Left ventricle myocardium inferior (tissue), 1 donor: ENCODE measurements around the gene MAST4. TPM values are rescaled to one million over a fixed set of nuclear protein-coding genes. Genes with fewer than 3 reads are reported as not detected.

ENCODE experiments used
- DNase-seq: peaks from one replicate; pipeline ENCODE4 v3.0.0-alpha.2; 2020
- H3K27ac ChIP-seq: fragments of 200-600 bp; replicated peaks from 2 replicates; pipeline ENCODE4 v1.8.0; 2021
- H3K27me3 ChIP-seq: fragments of 200-600 bp; 2 replicates; pipeline ENCODE4 v1.8.0; 2021; ENCODE audit warnings: low read depth
- H3K36me3 ChIP-seq: fragments of 200-600 bp; 2 replicates; pipeline ENCODE4 v1.8.0; 2021
- H3K4me1 ChIP-seq: fragments of 200-600 bp; 2 replicates; pipeline ENCODE4 v1.8.0; 2021
- H3K4me3 ChIP-seq: fragments of 200-600 bp; 2 replicates; pipeline ENCODE4 v1.8.0; 2021; ENCODE audit warnings: mild to moderate bottlenecking, moderate library complexity
- H3K9me3 ChIP-seq: fragments of 200-600 bp; replicated peaks from 2 replicates; pipeline ENCODE4 v1.8.0; 2021
- intact Hi-C: fragments of 100-400 bp; cut with micrococcal nuclease; formaldehyde crosslinking; loops from one replicate; pipeline ENCODE4 v1.11.0; 2022
- total RNA-seq: library from RNA; stranded (reverse); fragmentation: NEBNext Ultra II Directional; extraction: Animal tissue kit (Norgen Biotek cat#: 25700); gene quantifications from one replicate; pipeline ENCODE4 v1.2.1, GENCODE V29; 2021
- TF ChIP-seq, protein P1 (sequence below): fragments of 200-600 bp; IDR thresholded peaks from 2 replicates; pipeline ENCODE4 v1.8.0; 2021; ENCODE audit warnings: antibody characterized with exemption, mild to moderate bottlenecking, borderline replicate concordance
- donor health status: DM: no; HTN: yes; CAD: no; lungs with severe emphysema.

The MAST4 gene
- total RNA-seq, 1 donor from 2014 or later, result 55.7 TPM

DNA sequence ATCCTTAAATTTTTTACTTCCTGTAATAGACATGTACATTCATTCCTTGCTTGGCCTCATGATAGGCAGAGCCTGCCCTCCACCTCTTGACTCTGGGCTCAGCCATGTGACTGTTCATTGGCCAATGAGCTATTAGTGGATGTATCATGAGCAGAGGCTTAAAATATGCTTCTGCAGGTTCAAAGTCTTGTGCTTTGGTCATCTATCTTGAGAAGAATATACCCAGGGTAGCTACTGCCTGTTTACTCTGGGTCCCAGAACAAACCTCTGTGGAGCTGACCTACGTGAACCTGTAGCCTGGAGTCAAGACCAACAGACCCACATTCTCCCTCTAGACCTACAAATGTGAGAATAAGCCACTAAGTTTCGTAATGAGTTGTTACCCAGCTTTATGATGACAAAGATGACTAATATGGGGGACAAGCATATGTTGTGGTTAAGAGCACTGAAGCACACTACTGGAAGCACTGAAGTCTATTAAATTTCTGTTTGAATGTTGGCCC is 244.4 kb downstream of the MAST4 start:
- Histone ChIP-seq H3K4me3 (no peak overlapping the region), H3K27ac (no peak overlapping the region), H3K27me3 (no peaks in the 10 kb centered on the region), H3K9me3 (no peaks in the 10 kb centered on the region), H3K4me1 (peaks cover 50% of the 10 kb centered on the region), H3K36me3 (no peaks in the 10 kb centered on the region)
- TF ChIP-seq, protein P1, sequence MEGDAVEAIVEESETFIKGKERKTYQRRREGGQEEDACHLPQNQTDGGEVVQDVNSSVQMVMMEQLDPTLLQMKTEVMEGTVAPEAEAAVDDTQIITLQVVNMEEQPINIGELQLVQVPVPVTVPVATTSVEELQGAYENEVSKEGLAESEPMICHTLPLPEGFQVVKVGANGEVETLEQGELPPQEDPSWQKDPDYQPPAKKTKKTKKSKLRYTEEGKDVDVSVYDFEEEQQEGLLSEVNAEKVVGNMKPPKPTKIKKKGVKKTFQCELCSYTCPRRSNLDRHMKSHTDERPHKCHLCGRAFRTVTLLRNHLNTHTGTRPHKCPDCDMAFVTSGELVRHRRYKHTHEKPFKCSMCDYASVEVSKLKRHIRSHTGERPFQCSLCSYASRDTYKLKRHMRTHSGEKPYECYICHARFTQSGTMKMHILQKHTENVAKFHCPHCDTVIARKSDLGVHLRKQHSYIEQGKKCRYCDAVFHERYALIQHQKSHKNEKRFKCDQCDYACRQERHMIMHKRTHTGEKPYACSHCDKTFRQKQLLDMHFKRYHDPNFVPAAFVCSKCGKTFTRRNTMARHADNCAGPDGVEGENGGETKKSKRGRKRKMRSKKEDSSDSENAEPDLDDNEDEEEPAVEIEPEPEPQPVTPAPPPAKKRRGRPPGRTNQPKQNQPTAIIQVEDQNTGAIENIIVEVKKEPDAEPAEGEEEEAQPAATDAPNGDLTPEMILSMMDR, result no peak
- intact Hi-C loops, result no loop called here
- DNase-seq, result no peak

DNA sequence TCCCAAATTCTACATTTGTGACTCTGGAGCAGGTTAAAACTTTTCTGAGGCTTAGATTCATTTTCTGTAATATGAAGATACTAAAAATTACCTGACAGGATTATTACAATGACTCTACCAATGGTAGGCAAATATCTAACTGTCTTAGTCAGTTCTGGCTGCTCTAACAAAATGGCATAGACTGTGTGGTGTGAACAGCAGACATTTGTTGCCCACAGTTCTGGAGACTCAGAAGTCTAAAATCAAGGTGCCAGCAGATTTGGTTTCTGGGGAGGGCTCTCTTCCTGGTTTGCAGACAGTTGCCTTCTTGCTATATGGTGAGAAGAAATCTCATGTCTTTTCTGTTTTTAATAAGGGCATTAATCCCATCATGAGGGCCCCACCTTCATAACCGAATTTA is 245.1 kb downstream of the MAST4 start:
- no peak overlapping the region for H3K27ac ChIP-seq
- H3K9me3 ChIP-seq, result no peaks in the 10 kb centered on the region
- H3K27me3 ChIP-seq, result no peaks in the 10 kb centered on the region
- H3K4me3 ChIP-seq, result no peak overlapping the region
- intact Hi-C loops, result no loop called here
- TF ChIP-seq, protein P1, result no peak
- peaks cover 43% of the 10 kb centered on the region for H3K4me1 ChIP-seq
- DNase-seq, result no peak
- no peaks in the 10 kb centered on the region for H3K36me3 ChIP-seq

DNA sequence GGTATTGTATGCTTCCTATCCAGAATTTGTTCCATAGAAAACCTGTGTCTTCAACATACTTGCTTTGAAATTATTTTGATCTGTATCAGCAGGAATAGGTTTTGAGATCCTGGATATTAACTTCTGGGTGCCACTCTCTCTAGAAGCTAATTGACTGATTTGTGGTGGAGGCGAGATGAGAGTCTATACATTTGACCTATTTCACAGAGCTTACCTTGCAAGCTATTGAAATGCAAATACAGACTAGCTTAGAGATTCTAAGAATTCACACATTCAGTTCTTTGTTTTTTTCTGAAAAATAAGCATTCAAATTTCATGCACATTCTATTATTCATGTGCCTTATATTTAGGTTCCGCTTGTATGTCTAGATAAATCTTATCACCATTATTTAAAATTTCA is 246.3 kb downstream of the MAST4 start:
- Histone ChIP-seq H3K27ac (no peak overlapping the region), H3K9me3 (no peaks in the 10 kb centered on the region), H3K36me3 (no peaks in the 10 kb centered on the region), H3K4me1 (peaks cover 38% of the 10 kb centered on the region), H3K27me3 (no peaks in the 10 kb centered on the region), H3K4me3 (no peak overlapping the region)
- no peak for DNase-seq
- TF ChIP-seq, protein P1, result no peak
- intact Hi-C loops, result no loop called here

DNA sequence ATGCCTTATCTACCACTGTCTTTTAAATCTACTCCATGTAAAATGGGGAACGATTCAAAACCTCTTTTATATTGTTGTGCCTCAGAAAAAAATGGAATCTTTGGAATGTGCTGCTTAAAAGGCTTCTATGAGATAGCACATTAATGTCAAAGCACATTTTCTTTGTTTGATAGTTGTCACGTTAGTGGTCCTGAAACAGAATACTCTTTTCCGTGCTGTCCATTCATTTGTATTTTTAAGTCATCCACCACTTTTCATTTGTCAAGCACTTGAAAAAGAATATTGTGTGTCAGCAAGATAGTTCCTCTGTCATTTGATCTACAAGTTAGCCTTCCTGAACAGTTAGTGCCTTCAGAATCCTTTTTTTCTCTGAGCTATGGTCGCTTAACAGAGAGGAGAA is 246.9 kb downstream of the MAST4 start:
- Histone ChIP-seq H3K27ac (no peak overlapping the region), H3K4me3 (no peak overlapping the region), H3K4me1 (peaks cover 39% of the 10 kb centered on the region), H3K27me3 (no peaks in the 10 kb centered on the region), H3K9me3 (no peaks in the 10 kb centered on the region), H3K36me3 (no peaks in the 10 kb centered on the region)
- no peak for DNase-seq
- TF ChIP-seq, protein P1, result no peak
- intact Hi-C loops, result no loop called here

DNA sequence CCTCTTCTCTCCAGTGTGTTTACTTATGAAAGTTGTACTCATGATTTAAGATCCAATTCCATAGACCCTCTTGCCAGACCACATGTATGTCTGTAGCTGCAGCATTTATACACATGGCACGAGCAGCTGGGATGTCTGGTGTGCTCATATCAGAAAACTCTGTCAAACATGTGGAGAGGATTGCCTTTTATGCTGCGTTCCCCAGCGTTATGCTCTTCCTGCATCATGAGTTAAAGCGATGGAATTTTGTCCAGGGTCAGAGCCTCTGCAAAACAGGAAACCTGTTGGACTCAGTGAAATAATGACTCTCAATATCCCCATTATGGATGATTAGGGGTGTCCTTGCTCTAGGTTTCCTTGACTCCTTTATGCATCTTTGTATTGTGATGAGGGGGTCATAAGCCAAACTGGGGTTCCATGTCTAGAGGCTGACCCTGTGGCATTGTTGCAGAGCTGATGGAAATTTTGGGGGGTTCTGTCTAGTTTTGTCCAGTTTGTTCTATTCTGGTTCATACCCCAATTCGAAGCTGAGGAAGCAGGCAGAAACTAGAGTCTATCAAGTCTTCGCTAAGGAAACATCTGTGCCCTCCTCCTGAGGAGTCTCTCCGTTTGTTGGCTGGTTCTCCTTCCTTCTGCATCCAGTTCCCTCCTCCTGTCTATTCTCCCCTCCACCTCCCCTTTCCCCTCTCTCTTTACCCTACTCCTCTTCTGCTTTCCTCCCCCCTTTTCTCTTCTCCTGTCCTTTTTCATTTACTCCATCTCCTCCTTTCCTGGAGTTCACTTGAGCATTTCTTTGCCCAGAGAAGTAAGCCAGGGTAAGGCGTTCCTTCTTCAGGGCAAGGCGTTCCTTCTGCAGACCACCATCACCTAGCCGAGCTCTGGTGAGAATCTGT is 252.8 kb downstream of the MAST4 start:
- Histone ChIP-seq H3K9me3 (no peaks in the 10 kb centered on the region), H3K4me3 (no peak overlapping the region), H3K27me3 (no peaks in the 10 kb centered on the region), H3K27ac (no peak overlapping the region), H3K36me3 (no peaks in the 10 kb centered on the region), H3K4me1 (peaks cover 49% of the 10 kb centered on the region)
- DNase-seq, result no peak
- intact Hi-C loops, result no loop called here
- TF ChIP-seq, protein P1, result no peak
